IPS-11a (cell line): ENCODE measurements around the gene CNPY4.

Experiments used
- H3K4me3 ChIP-seq: one replicate; pipeline ENCODE4 v1.5.1; 2013; ENCODE audit warnings: low read depth, low read length, control low read depth

The CNPY4 gene

DNA sequence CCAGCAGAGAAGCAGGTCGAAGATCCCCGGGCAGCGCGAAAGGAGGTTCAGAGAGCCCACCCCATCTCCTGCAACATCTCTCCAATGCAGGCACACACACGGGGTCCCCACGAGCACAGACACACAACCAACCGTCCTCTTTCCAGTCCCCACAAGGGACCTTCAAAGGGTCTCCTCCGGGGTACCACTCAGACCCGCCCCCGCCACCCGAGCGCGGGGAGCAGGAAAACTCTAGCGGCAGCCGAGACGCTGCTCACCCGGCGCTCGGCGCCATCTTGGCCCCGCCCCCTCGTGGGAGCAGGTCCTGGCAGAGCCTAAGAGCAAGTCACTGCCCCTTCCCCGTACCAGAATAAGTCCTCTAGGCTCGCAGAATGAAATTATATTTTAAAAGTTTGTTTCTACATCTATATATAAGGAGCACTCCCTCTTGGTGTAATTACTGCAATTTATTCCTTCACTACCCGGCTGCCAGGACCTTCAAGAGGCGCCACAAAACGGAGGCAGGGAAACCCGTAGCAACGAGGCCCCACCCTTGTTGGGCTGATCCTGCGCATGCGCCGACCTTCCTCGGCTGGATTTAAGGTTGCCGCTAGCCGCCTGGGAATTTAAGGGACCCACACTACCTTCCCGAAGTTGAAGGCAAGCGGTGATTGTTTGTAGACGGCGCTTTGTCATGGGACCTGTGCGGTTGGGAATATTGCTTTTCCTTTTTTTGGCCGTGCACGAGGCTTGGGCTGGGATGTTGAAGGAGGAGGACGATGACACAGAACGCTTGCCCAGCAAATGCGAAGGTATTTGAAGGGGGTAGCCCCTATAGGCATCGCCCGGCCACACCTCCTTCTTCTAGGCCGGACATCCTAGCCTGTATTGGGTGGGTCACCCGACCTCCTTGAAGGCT lies at the start of gene CNPY4, which contains the start of gene TAF6:
CNPY4 (plus strand) TSS at position 563 of the 898 bp plus-strand sequence; CDS start at position 674, 111 bp downstream.
TAF6 (minus strand) TSS at position 287 of the 898 bp plus-strand sequence. CDS start 5,149 bp downstream, outside the sequence.
- H3K4me3 ChIP-seq = peak within 1 kb of the TSS; percentile 96

DNA sequence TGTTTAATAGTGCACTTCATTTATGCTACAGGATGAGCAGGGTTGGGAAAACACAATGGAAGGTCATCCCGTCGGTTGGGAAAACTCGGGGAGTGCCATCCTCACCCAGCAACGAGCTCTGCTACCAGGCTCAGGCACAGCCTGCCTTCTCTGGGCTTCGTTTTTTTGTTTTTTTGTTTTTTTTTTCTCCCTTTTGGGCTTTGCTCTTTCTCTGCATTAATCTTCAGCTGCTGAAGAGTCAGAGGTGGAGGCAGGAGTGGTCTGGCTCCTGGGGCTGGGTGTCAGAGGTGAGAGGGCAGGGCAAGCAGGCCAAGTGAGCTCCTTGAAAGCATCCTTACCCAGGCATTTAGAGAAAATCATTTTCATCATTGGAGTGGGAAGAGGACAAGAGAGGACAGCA lies 49.4 kb upstream of the CNPY4 start:
- H3K4me3 ChIP-seq = no peak overlapping the region

GRCh38 chr7:100071018-100071723 lies 48.3 kb upstream of the CNPY4 start:
- H3K4me3 ChIP-seq = no peak overlapping the region

DNA sequence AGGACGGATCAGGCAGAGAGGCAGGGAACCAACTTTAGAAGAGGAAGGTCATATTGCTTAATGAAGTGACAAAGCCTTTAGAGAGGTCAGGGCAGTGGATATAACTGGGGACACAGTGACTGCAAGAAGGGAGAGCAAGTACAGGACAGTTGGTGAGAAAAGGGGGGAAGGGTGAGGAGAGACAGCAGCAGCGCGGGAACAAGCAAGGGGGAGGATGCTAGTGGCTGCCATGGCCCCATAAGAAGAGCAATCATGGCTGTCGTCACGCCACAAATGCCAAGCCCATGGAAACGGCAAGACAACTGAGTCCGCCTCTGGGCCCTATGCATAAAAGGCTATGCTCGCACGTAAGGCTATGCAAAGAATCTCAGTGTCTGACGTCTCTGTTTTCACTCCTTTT lies 47.0 kb upstream of the CNPY4 start:
- H3K4me3 ChIP-seq = no peak overlapping the region

- H3K4me3 ChIP-seq = no peak overlapping the region
Measured at GRCh38 chr7:100074841-100075240, 44.6 kb upstream of the CNPY4 start.

DNA sequence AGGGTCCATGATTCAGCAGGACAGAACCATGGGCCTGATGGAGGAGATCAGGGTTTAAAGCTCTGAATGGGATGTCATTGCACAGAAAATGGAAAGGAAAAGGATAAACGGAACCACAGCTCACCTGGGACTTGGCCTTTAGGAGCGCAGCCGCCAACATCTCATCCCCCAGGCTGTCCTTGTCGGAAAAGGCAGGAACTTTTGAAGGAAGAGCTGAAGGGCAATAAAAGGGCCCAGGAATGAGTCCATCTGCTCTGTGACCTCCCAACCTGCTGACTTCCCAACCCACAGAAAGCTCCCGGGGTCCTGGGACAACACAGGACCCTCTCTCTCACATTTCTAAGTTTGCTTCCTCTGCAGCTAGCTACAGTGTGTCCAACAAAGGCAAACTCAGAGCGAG lies 44.0 kb upstream of the CNPY4 start:
- no peak overlapping the region for H3K4me3 ChIP-seq

DNA sequence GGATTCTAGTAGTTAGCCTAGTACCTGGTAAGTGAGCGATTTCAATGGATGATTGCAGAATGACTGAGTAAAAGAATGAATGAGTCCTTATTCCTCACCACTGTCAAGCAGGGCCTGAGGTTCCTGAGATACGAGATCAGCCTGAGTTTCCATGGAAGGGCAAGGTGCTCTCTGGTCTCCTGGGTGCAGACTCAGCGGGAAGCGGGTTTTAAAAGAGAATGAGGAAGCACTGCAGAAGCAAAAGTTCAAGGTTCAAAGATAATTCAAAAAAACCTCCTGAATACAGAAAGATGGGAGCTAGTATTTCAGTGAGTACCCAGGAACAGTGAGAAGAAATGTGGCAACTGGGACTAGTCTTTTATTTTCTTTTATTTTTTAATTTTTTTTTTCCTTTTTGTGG lies 42.2 kb upstream of the CNPY4 start:
- no peak overlapping the region for H3K4me3 ChIP-seq

DNA sequence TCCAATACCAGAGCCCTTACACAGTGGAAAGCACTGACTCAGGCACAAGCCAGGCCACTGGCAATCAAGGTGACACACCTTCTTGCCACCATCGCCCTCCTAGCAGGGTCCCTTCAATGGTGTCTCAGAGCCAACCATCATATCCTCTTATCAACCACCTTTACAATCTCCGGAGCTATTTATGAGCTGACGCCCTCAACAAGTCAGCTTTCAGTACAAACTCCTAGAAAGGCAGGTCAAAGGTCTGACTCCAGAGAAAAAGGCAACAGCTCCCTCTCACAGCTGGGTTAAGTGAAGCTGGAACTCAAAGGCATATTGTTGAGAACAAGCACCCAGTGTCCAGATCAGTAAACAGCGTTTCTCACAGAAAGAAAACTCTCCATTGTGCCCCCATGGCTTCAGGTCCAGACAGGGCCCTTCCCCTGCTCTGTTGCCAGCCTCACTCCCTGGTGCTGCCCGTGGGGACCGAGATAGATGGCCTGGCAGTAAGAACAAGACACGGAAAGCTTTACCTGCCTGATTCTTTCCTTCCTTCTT lies 40.3 kb upstream of the CNPY4 start:
- no peak overlapping the region for H3K4me3 ChIP-seq

- peak overlapping the region; percentile 93 for H3K4me3 ChIP-seq
Measured at GRCh38 chr7:100080907-100081534, 38.4 kb upstream of the CNPY4 start.

GRCh38 chr7:100081535-100082102 lies 37.8 kb upstream of the CNPY4 start, which contains the start of gene ZNF3:
Gene ZNF3, minus strand, starts transcription at chr7:100081723. Its CDS starts 4,366 bp downstream, at chr7:100077357.
- peak within 1 kb of the TSS; percentile 93 for H3K4me3 ChIP-seq

DNA sequence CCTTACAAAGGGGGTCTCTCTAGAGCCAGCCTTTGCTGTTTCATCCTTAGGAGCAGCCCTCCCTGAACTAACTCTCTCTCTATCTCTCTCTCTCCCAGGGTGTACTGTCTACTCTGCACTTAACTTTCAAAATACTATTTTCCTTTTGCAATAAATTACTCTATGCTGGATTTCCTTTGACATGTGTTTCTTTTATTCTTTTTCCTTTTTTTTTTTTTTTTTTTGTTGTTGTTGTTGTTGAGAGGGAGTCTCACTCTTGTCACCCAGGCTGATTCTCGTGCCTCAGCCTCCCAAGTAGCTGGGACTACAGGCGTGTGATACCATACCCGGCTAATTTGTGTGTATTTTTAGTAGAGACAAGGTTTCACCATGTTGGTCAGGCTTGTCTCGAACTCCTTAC lies 36.5 kb upstream of the CNPY4 start:
- H3K4me3 ChIP-seq = no peak overlapping the region

DNA sequence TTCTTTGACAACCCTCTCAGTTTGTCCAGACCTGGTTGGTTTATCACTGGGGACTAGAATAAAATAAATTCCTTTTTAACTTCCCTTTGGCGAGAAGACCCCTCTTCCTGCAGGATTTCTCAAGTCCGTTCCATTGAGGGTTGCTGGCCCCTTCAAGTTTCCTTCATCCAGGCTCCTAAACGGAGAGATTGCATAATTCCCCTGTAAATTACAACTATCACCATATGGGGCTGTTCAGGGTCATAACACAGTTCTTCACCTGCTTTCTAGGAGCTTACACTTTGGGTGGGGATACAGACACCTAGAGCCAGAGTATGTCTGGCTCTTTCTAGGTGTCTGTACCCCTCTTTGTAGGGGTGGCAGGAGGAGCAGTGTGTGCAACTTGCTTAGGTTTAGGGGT lies 33.9 kb upstream of the CNPY4 start:
- H3K4me3 ChIP-seq = no peak overlapping the region

DNA sequence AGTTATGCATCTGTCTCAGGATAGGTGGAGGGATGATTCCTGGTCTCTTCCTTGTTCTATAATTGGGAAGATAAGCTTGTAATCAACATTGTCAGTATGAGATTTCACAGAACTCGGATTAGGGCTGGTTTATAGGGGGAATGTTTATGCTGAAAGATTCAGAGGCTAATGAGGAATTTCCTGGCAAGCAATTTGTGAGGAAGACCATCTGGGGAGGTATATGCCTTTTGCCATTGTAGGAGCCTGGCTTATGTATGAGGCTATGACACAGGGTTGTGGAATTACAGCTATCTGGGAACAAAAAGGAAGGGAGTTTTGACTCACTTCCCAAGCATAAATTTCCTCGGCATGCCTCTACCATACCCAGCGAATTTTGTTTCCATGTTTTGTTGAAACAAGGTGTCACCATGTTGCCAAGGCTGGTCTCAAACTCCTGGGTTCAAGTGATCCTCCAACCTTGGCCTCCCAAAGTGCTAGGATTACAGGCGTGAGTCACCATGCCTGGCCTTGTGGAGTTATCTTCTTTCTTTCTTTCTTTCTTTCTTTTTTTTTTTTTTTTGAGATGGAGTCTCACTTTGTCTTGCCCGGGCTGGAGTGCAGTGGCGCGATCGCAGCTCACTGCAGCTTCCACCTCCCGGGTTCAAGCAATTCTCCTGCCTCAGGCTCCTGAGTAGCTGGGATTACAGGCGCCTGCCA lies 32.2 kb upstream of the CNPY4 start:
- no peak overlapping the region for H3K4me3 ChIP-seq

DNA sequence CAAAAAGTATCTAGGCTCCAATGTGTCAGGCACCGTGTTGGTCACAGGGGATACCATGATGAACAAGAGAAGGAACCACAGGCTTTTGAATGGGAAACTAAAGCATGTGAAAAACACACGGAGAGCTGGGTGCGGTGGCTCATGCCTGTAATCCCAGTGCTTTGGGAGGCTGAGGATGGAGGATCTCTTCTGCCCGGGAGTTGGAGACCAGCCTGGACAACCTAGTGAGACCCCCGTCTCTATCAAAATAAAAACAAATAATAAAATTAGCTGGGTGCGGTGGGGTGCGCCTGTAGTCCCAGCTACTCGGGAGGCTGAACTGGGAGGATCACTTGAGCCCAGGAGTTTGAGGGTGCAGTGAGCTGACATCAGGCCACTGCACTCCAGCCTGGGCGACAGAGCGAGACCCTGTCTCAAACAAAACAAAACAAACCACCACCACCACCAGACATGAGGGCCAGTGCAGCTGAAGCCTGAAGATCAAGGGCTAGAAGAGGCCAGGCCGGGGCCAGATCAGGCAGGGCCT lies 31.3 kb upstream of the CNPY4 start:
- H3K4me3 ChIP-seq = peak overlapping the region; percentile 87

GRCh38 chr7:100088621-100089457 lies 30.6 kb upstream of the CNPY4 start, which contains the start of gene COPS6:
Gene COPS6, plus strand, starts transcription at chr7:100088969. Its CDS starts 22 bp downstream, at chr7:100088991.
- H3K4me3 ChIP-seq = peak within 1 kb of the TSS; percentile 87

DNA sequence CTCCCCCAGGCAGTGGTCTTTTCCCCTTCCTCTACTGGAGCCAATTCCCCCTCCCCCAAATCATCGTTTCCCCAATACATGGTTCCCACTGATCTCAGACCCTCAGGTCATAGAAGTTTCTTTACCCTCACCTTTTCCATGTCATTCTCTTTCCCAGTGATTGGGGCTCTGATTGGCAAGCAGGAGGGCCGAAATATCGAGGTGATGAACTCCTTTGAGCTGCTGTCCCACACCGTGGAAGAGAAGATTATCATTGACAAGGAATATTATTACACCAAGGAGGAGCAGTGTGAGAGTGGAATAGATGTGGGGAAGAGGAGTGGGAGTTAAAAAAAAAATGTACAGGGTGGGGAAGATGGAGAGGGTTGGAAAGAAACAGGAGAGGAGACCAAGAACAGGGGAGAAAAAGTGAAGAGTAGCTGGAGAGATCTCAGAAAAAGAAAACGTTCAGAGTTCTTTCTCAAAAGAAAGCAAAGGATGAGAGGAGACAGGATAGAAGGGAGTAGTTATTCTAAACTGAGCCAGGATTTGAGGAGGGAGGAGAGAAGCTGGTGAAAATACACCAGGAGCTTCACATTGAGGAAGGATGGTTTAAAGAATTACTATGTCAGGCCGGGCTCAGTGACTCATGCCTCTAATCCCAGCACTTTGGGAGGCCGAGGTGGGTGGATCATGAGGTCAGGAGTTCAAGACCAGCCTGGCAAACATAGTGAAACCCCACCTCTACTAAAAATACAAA lies 29.8 kb upstream of the CNPY4 start:
- H3K4me3 ChIP-seq = peak overlapping the region; percentile 87

- no peak overlapping the region for H3K4me3 ChIP-seq
Measured at GRCh38 chr7:100090527-100091410, 28.7 kb upstream of the CNPY4 start.
